OCI-LY7 (cell line): ENCODE measurements around the gene CYP46A1. TPM values are rescaled to one million over a fixed set of nuclear protein-coding genes. Genes with fewer than 3 reads are reported as not detected.
"Not testable (repeated sequence)": the region's sequence is repeated elsewhere in the genome, so short reads cannot be mapped to it uniquely, and the experiment has no call there.

Source experiments
- BruUV-seq: library from RNA; stranded (reverse); fragments of 400-500 nt; replicated peaks from 2 replicates; lab custom pipeline; 2021; lab: Mats Ljungman, UMichigan
- CTCF ChIA-PET: fragments of 300-600 bp; sonication (Branson Sonifier 250); formaldehyde crosslinking; loops from one replicate; lab custom pipeline; 2022; ENCODE audit warnings: antibody characterized with exemption; ENCODE audit not compliant: unreplicated experiment; lab: Charles Lee
- POLR2A ChIA-PET: fragments of 300-600 bp; sonication (Branson Sonifier 250); formaldehyde crosslinking; loops from one replicate; lab custom pipeline; 2022; ENCODE audit warnings: antibody characterized with exemption; lab: Charles Lee
- DNase-seq: peaks from one replicate; pipeline ENCODE4 v3.0.0-alpha.2; 2015; ENCODE audit warnings: low spot score
- H2AFZ ChIP-seq: fragments of 200-600 bp; sonication (generic), shearing (Covaris generic); 2 replicates; pipeline ENCODE4 v1.6.1; 2014; ENCODE audit warnings: mild to moderate bottlenecking, antibody characterized with exemption, low read length, moderate library complexity
- H3K27ac ChIP-seq: fragments of 200-600 bp; sonication (generic); 2 replicates; pipeline ENCODE4 v1.5.1; 2014; ENCODE audit warnings: mixed run types, low read depth, mild to moderate bottlenecking, moderate library complexity, low read length, inconsistent platforms; ENCODE audit not compliant: poor library complexity, severe bottlenecking
- H3K36me3 ChIP-seq: fragments of 200-600 bp; sonication (generic); 2 replicates; pipeline ENCODE4 v1.6.1; 2014; ENCODE audit warnings: mild to moderate bottlenecking, antibody characterized with exemption, low read length, moderate library complexity, mixed read lengths; ENCODE audit not compliant: insufficient read depth
- H3K4me1 ChIP-seq: fragments of 200-600 bp; sonication (generic); 2 replicates; pipeline ENCODE4 v1.5.1; 2014; ENCODE audit warnings: mild to moderate bottlenecking, low read length; ENCODE audit not compliant: insufficient read depth, poor library complexity, severe bottlenecking
- H3K4me2 ChIP-seq: fragments of 200-600 bp; sonication (generic); 2 replicates; pipeline ENCODE4 v1.6.1; 2014; ENCODE audit warnings: mild to moderate bottlenecking, low read length
- H3K4me3 ChIP-seq: fragments of 200-600 bp; sonication (generic); 2 replicates; pipeline ENCODE4 v1.5.1; 2014; ENCODE audit warnings: mild to moderate bottlenecking, low read depth, low read length; ENCODE audit not compliant: poor library complexity, severe bottlenecking
- H3K79me2 ChIP-seq: fragments of 200-600 bp; sonication (generic); 2 replicates; pipeline ENCODE4 v1.6.1; 2016; ENCODE audit warnings: low read depth, mild to moderate bottlenecking, low read length, moderate library complexity, mixed read lengths; ENCODE audit not compliant: insufficient read depth
- H3K9me2 ChIP-seq: fragments of 200-600 bp; sonication (generic); 2 replicates; pipeline ENCODE4 v1.6.1; 2016; ENCODE audit warnings: mild to moderate bottlenecking, low read length, mixed read lengths; ENCODE audit not compliant: insufficient read depth
- H3K9me3 ChIP-seq: fragments of 200-600 bp; sonication (generic); 2 replicates; pipeline ENCODE4 v1.6.1; 2014; ENCODE audit warnings: mild to moderate bottlenecking, mixed run types, low read length, mixed read lengths
- H4K20me1 ChIP-seq: fragments of 200-600 bp; sonication (generic); 2 replicates; pipeline ENCODE4 v1.6.1; 2014; ENCODE audit warnings: mild to moderate bottlenecking, antibody characterized with exemption, low read length, moderate library complexity, mixed read lengths; ENCODE audit not compliant: insufficient read depth
- EZH2phosphoT487 ChIP-seq: fragments of 200-600 bp; sonication (generic); IDR thresholded peaks from 2 replicates; pipeline ENCODE4 v1.6.1; 2018; ENCODE audit warnings: low read depth, borderline replicate concordance, mild to moderate bottlenecking, mixed run types, antibody characterized with exemption, low read length, moderate library complexity, mixed read lengths
- intact Hi-C: fragments of 100-400 bp; cut with micrococcal nuclease; formaldehyde crosslinking; loops from one replicate; pipeline ENCODE4 v1.10.0; 2022; ENCODE audit not compliant: unreplicated experiment
- total RNA-seq, 2 experiments: library from RNA; depleted of rRNA in 1 of 2; stranded (reverse); fragments of >200 nt in 1 of 2; shearing (Covaris generic) in 1 of 2; gene quantifications; 2 replicates each; pipeline ENCODE4 v1.2.3, GENCODE V29; 2014 to 2022
- TF ChIP-seq, protein P1 (sequence below): fragments of 200-600 bp; sonication (generic); conservative IDR thresholded peaks from 2 replicates; pipeline ENCODE4 v1.5.1; 2014; ENCODE audit warnings: mild to moderate bottlenecking, antibody characterized with exemption, low read length, moderate library complexity, mixed read lengths

Gene CYP46A1
- total RNA-seq, 2 experiments from 2014 or later: 4.1 to 10.8 TPM

DNA sequence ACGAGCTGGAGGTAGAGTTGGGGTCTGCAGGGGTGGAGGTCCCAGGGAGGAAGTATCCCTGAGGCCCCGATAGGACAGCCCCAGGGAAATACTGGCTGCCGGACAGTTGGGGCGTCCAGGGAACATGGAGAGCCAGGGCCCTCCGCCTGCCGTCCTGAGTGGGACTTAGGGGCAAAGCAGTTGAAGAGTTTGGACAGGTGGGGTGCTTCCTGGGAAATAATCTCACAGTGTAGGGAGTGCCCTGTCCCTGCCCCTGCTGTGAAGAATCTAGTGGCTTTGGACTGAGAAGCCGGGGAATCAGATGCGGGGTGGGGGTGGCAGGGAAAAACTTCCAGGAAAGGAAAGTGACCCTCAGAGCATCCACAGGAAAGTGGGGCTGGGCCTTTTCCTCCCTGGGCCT is 49.0 kb upstream of the CYP46A1 start:
- Histone ChIP-seq H3K79me2 (no peaks in the 10 kb centered on the region), H3K4me3 (no peak overlapping the region), H2AFZ (no peak overlapping the region), H3K27ac (no peak overlapping the region), H3K36me3 (no peaks in the 10 kb centered on the region), H4K20me1 (no peaks in the 10 kb centered on the region), H3K9me2 (no peaks in the 10 kb centered on the region), H3K9me3 (no peaks in the 10 kb centered on the region), H3K4me1 (peaks cover 23% of the 10 kb centered on the region), H3K4me2 (no peak overlapping the region)
- no peak for DNase-seq
- CTCF ChIA-PET: no interaction called here
- POLR2A ChIA-PET: no interaction called here
- intact Hi-C loops: no loop called here
- no TSS peak for BruUV-seq
- no peak for TF ChIP-seq EZH2phosphoT487
- TF ChIP-seq, protein P1, sequence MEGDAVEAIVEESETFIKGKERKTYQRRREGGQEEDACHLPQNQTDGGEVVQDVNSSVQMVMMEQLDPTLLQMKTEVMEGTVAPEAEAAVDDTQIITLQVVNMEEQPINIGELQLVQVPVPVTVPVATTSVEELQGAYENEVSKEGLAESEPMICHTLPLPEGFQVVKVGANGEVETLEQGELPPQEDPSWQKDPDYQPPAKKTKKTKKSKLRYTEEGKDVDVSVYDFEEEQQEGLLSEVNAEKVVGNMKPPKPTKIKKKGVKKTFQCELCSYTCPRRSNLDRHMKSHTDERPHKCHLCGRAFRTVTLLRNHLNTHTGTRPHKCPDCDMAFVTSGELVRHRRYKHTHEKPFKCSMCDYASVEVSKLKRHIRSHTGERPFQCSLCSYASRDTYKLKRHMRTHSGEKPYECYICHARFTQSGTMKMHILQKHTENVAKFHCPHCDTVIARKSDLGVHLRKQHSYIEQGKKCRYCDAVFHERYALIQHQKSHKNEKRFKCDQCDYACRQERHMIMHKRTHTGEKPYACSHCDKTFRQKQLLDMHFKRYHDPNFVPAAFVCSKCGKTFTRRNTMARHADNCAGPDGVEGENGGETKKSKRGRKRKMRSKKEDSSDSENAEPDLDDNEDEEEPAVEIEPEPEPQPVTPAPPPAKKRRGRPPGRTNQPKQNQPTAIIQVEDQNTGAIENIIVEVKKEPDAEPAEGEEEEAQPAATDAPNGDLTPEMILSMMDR: no peak

DNA sequence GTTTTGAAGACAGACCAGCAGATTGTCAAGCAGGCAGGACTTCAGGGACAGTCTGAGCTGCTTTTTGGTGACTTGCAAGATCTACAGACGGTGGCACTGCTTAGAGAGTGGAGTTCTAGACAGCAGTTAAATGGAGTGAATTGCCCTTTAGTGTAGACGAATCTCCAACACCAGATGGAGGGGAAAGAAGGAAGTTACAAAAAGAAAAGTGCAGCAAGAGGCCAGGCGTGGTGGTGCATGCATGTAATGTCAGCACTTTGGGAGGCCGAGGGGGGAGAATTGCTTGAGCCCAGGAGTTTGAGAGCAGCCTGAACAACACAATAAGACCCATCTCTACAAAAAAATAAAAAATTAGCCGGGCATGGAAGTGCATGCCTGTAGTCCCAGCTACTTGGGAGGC is 47.6 kb upstream of the CYP46A1 start:
- Histone ChIP-seq H3K4me1 (peaks cover 23% of the 10 kb centered on the region), H3K27ac (no peak overlapping the region), H2AFZ (0 out of 2 replicates have a peak overlapping the region, but pooled peaks have one; percentile 20), H3K9me2 (no peaks in the 10 kb centered on the region), H3K4me2 (no peak overlapping the region), H3K79me2 (no peaks in the 10 kb centered on the region), H3K4me3 (no peak overlapping the region), H4K20me1 (no peaks in the 10 kb centered on the region), H3K36me3 (no peaks in the 10 kb centered on the region), H3K9me3 (no peaks in the 10 kb centered on the region)
- CTCF ChIA-PET: no interaction called here
- no TSS peak for BruUV-seq
- POLR2A ChIA-PET: no interaction called here
- TF ChIP-seq EZH2phosphoT487: no peak
- TF ChIP-seq, protein P1: no peak
- peak; percentile 27 for DNase-seq
- intact Hi-C loops: no loop called here

DNA sequence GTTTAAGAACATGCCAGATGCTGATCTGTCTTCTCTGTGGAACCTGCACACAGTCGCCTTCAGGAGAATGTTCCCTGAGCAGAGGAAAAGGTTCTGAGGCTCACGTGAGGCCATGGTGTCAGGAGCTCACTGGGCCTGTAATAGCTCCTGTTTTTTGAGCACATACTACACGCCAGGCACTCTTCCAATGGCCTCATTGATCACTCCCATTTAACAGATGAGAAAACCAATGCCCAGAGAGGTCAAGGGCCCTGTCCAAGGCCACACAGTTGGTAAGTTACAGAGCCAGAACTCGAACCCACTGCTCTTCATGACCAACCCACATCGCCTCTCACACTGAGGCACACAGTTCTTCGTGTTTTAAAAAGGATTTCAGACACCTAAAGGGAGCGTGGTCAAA is 46.5 kb upstream of the CYP46A1 start:
- H3K36me3 ChIP-seq: no peaks in the 10 kb centered on the region
- no peak overlapping the region for H3K4me2 ChIP-seq
- BruUV-seq: no TSS peak
- H3K27ac ChIP-seq: no peak overlapping the region
- POLR2A ChIA-PET: no interaction called here
- no peak overlapping the region for H3K4me3 ChIP-seq
- no peak for DNase-seq
- H4K20me1 ChIP-seq: no peaks in the 10 kb centered on the region
- no peaks in the 10 kb centered on the region for H3K9me3 ChIP-seq
- H2AFZ ChIP-seq: no peak overlapping the region
- no peaks in the 10 kb centered on the region for H3K9me2 ChIP-seq
- CTCF ChIA-PET: no interaction called here
- intact Hi-C loops: no loop called here
- peaks cover 16% of the 10 kb centered on the region for H3K4me1 ChIP-seq
- TF ChIP-seq, protein P1: no peak
- no peak for TF ChIP-seq EZH2phosphoT487
- H3K79me2 ChIP-seq: no peaks in the 10 kb centered on the region

DNA sequence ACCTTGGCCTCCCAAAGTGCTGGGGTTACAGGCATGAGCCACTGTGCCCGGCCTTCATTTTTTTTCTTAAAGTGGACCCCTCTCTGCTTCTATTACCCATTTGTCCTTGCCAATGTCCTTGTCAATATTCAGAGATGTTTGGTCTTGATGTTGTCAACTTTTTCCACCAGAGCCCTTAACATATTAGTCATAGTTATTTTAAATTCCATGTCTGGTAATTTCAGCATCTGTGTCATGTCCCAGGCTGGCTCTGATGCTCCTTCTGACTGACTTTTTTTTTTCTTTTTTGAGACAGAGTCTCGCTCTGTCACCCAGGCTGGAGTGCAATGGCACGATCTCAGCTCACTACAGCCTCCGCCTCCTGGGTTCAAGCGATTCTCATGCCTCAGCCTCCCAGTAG is 41.3 kb upstream of the CYP46A1 start:
- H2AFZ ChIP-seq, H3K27ac ChIP-seq, H3K9me3 ChIP-seq, H3K4me2 ChIP-seq, H3K4me1 ChIP-seq, H3K4me3 ChIP-seq, intact Hi-C loops, DNase-seq, BruUV-seq, H3K9me2 ChIP-seq, H3K36me3 ChIP-seq, H4K20me1 ChIP-seq, CTCF ChIA-PET, H3K79me2 ChIP-seq: not testable (repeated sequence)
- POLR2A ChIA-PET: interaction anchor here (1.5 kb wide), 1 partner anchor 13 kb away, joined by 4 read pairs; no protein-coding TSS in a partner anchor
